ENCODE measurements around the gene FSHR.

DNA sequence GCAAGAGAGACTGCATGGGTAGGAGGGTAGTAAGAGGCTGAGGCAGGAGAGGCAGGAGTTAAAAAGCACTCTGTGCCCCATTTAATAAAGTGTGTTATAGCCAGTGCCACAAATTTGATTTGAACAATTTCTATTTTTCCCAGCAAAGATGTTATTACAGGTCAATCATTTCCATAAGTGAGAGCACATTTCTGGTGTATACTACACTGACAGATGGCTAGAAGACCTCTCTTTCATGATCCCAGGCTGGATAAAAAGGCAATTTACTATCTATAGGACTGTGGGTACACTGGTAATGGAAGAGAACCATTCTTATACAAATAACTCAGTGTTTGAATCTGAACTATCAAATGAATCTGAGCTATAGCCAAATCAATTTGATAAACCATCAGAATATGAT is 176.2 kb downstream of the FSHR start:
- no peak for TF ChIP-seq EZH2 (optimal IDR thresholded peaks at IDR 0.05; ENCODE audit: low read depth, low read length)
- no peak for TF ChIP-seq EZH2phosphoT487 (IDR thresholded peaks at IDR 0.05; ENCODE audit: low read length)

Data from MM.1S (cell line).